Rectal smooth muscle tissue (tissue), 1 donor: ENCODE data around the gene CCDC30.
"Not testable (repeated sequence)": the region's sequence is repeated elsewhere in the genome, so short reads cannot be mapped to it uniquely, and the experiment has no call there.

Experiments used
- H3K27ac ChIP-seq: one replicate; pipeline ENCODE4 v1.7.0; 2013; ENCODE audit warnings: low read depth, low read length, inconsistent platforms
- H3K27me3 ChIP-seq: one replicate; pipeline ENCODE4 v1.7.0; 2013; ENCODE audit warnings: low read length; ENCODE audit not compliant: control insufficient read depth, insufficient read depth
- H3K36me3 ChIP-seq: one replicate; pipeline ENCODE4 v1.7.0; 2013; ENCODE audit warnings: low read length; ENCODE audit not compliant: control insufficient read depth, insufficient read depth
- H3K4me1 ChIP-seq: one replicate; pipeline ENCODE4 v1.7.0; 2013; ENCODE audit warnings: low read length; ENCODE audit not compliant: control insufficient read depth, insufficient read depth
- H3K4me3 ChIP-seq: one replicate; pipeline ENCODE4 v1.7.0; 2013; ENCODE audit warnings: low read length
- H3K9ac ChIP-seq: one replicate; pipeline ENCODE4 v1.7.0; 2013; ENCODE audit warnings: low read length

Gene CCDC30

GRCh38 chr1:42502031-42502430 lies 38.9 kb downstream of the CCDC30 start:
- not testable (repeated sequence) for H3K36me3 ChIP-seq, H3K4me1 ChIP-seq

GRCh38 chr1:42504535-42505128 lies 41.5 kb downstream of the CCDC30 start:
- Histone ChIP-seq H3K36me3 (no peaks in the 10 kb centered on the region), H3K4me3 (no peak overlapping the region), H3K4me1 (no peaks in the 10 kb centered on the region), H3K27ac (no peak overlapping the region), H3K9ac (no peak overlapping the region), H3K27me3 (no peaks in the 10 kb centered on the region)

More at GRCh38 chr1:42502031-42502430, 38.9 kb downstream of the CCDC30 start:
- H3K4me3 ChIP-seq, H3K9ac ChIP-seq, H3K27ac ChIP-seq, H3K27me3 ChIP-seq: not testable (repeated sequence)

GRCh38 chr1:42506576-42506975 lies 43.5 kb downstream of the CCDC30 start:
- H3K27me3 ChIP-seq: no peaks in the 10 kb centered on the region
- no peak overlapping the region for H3K9ac ChIP-seq
- no peak overlapping the region for H3K27ac ChIP-seq
- H3K4me3 ChIP-seq: no peak overlapping the region
- H3K4me1 ChIP-seq: no peaks in the 10 kb centered on the region
- no peaks in the 10 kb centered on the region for H3K36me3 ChIP-seq

GRCh38 chr1:42511581-42512155 lies 48.6 kb downstream of the CCDC30 start:
- not testable (repeated sequence) for H3K27me3 ChIP-seq, H3K4me3 ChIP-seq, H3K36me3 ChIP-seq, H3K4me1 ChIP-seq, H3K9ac ChIP-seq, H3K27ac ChIP-seq

- Histone ChIP-seq H3K4me3 (no peak overlapping the region), H3K9ac (no peak overlapping the region), H3K36me3 (no peaks in the 10 kb centered on the region), H3K4me1 (no peaks in the 10 kb centered on the region), H3K27me3 (no peaks in the 10 kb centered on the region), H3K27ac (no peak overlapping the region)
These were observed 55.8 kb downstream of the CCDC30 start for GRCh38 chr1:42518908-42519307.

GRCh38 chr1:42523171-42523570 lies 60.1 kb downstream of the CCDC30 start:
- H3K36me3 ChIP-seq: no peaks in the 10 kb centered on the region
- no peak overlapping the region for H3K4me3 ChIP-seq
- no peaks in the 10 kb centered on the region for H3K4me1 ChIP-seq
- no peaks in the 10 kb centered on the region for H3K27me3 ChIP-seq
- no peak overlapping the region for H3K27ac ChIP-seq
- H3K9ac ChIP-seq: no peak overlapping the region

GRCh38 chr1:42524330-42524729 lies 61.2 kb downstream of the CCDC30 start:
- H3K36me3 ChIP-seq: no peaks in the 10 kb centered on the region
- H3K4me1 ChIP-seq: no peaks in the 10 kb centered on the region
- no peak overlapping the region for H3K9ac ChIP-seq
- H3K27ac ChIP-seq: no peak overlapping the region
- H3K27me3 ChIP-seq: no peaks in the 10 kb centered on the region
- H3K4me3 ChIP-seq: no peak overlapping the region

- Histone ChIP-seq H3K4me1 (no peaks in the 10 kb centered on the region), H3K4me3 (no peak overlapping the region), H3K36me3 (peaks cover 2% of the 10 kb centered on the region), H3K27me3 (no peaks in the 10 kb centered on the region), H3K27ac (no peak overlapping the region), H3K9ac (no peak overlapping the region)
These were observed 66.7 kb downstream of the CCDC30 start for GRCh38 chr1:42529724-42530181.

GRCh38 chr1:42531043-42531442 lies 68.0 kb downstream of the CCDC30 start:
- no peaks in the 10 kb centered on the region for H3K4me1 ChIP-seq
- peaks cover 2% of the 10 kb centered on the region for H3K36me3 ChIP-seq
- H3K27me3 ChIP-seq: no peaks in the 10 kb centered on the region
- no peak overlapping the region for H3K27ac ChIP-seq
- H3K4me3 ChIP-seq: no peak overlapping the region
- no peak overlapping the region for H3K9ac ChIP-seq

GRCh38 chr1:42533101-42533863 lies 70.2 kb downstream of the CCDC30 start:
- Histone ChIP-seq H3K36me3 (peaks cover 2% of the 10 kb centered on the region), H3K27me3 (no peaks in the 10 kb centered on the region), H3K4me1 (no peaks in the 10 kb centered on the region), H3K9ac (no peak overlapping the region), H3K4me3 (no peak overlapping the region), H3K27ac (no peak overlapping the region)

- H3K27ac ChIP-seq: no peak overlapping the region
- no peaks in the 10 kb centered on the region for H3K4me1 ChIP-seq
- no peaks in the 10 kb centered on the region for H3K36me3 ChIP-seq
- no peak overlapping the region for H3K4me3 ChIP-seq
- no peak overlapping the region for H3K9ac ChIP-seq
- H3K27me3 ChIP-seq: no peaks in the 10 kb centered on the region
These were observed 78.0 kb downstream of the CCDC30 start for GRCh38 chr1:42541104-42541503.

GRCh38 chr1:42551180-42551579 lies 88.1 kb downstream of the CCDC30 start:
- no peaks in the 10 kb centered on the region for H3K27me3 ChIP-seq
- H3K4me1 ChIP-seq: no peaks in the 10 kb centered on the region
- H3K27ac ChIP-seq: no peak overlapping the region
- no peaks in the 10 kb centered on the region for H3K36me3 ChIP-seq
- no peak overlapping the region for H3K4me3 ChIP-seq
- no peak overlapping the region for H3K9ac ChIP-seq
